IMR-90 (cell line): ENCODE data around the gene STAT5B. TPM values are rescaled to one million over a fixed set of nuclear protein-coding genes. Genes with fewer than 3 reads are reported as not detected.
A peak's percentile ranks its signal among the peaks of the same experiment; 100 is the strongest.

ENCODE experiments used
- ATAC-seq: fragments of 200-7000 bp; cut with Tn5 transposase; 2 replicates; pipeline ENCODE4 v1.9.1; 2020; ENCODE audit warnings: low read depth, mild to moderate bottlenecking, moderate library complexity
- BruUV-seq: library from RNA; stranded (reverse); fragments of 400-500 nt; replicated peaks from 2 replicates; lab custom pipeline; 2021; lab: Mats Ljungman, UMichigan
- CTCF ChIA-PET: fragments of 300-600 bp; formaldehyde crosslinking; extraction: SDS; loops from one replicate; lab custom pipeline; 2021; ENCODE audit warnings: antibody characterized with exemption; lab: Yijun Ruan, JAX
- POLR2A ChIA-PET: fragments of 300-600 bp; sonication (Branson Sonifier 250); formaldehyde crosslinking; loops from one replicate; lab custom pipeline; 2022; ENCODE audit warnings: antibody characterized with exemption; ENCODE audit not compliant: unreplicated experiment; lab: Charles Lee
- DNase-seq: peaks from one replicate; pipeline ENCODE4 v3.0.0; 2013
- H2AFZ ChIP-seq: replicated peaks from 2 replicates; pipeline ENCODE3; 2013; ENCODE audit warnings: low read length, mild to moderate bottlenecking; ENCODE audit not compliant: poor library complexity
- H2AK5ac ChIP-seq: 2 replicates; pipeline ENCODE4 v1.6.1; 2013; ENCODE audit warnings: low read depth, low read length, inconsistent platforms
- H2AK9ac ChIP-seq: replicated peaks from 2 replicates; pipeline ENCODE3; 2013; ENCODE audit warnings: mild to moderate bottlenecking, low read depth, low read length, moderate library complexity; ENCODE audit not compliant: poor library complexity
- H2BK120ac ChIP-seq: 2 replicates; pipeline ENCODE4 v1.6.1; 2013; ENCODE audit warnings: low read depth, low read length, inconsistent platforms
- H2BK15ac ChIP-seq: 3 replicates; pipeline ENCODE4 v1.6.1; 2013; ENCODE audit warnings: low read depth, low read length, inconsistent platforms
- H2BK20ac ChIP-seq: 2 replicates; pipeline ENCODE4 v1.6.1; 2013; ENCODE audit warnings: low read depth, mild to moderate bottlenecking, inconsistent platforms, low read length, moderate library complexity
- H2BK5ac ChIP-seq: 2 replicates; pipeline ENCODE4 v1.6.1; 2013; ENCODE audit warnings: mild to moderate bottlenecking, low read depth, low read length, inconsistent platforms; ENCODE audit not compliant: poor library complexity, severe bottlenecking
- H3K14ac ChIP-seq: replicated peaks from 2 replicates; pipeline ENCODE4 v1.6.1; 2013; ENCODE audit warnings: low read depth, low read length, inconsistent platforms
- H3K18ac ChIP-seq: 2 replicates; pipeline ENCODE4 v1.6.1; 2013; ENCODE audit warnings: low read depth, low read length, control low read depth
- H3K23ac ChIP-seq: 2 replicates; pipeline ENCODE4 v1.6.1; 2013; ENCODE audit warnings: low read depth, low read length, inconsistent platforms
- H3K27ac ChIP-seq: 2 replicates; pipeline ENCODE4 v1.5.1; 2013; ENCODE audit warnings: mild to moderate bottlenecking, control low read depth, low read length; ENCODE audit not compliant: insufficient read depth
- H3K27me3 ChIP-seq: 2 replicates; pipeline ENCODE4 v1.6.1; 2013; ENCODE audit warnings: low read length; ENCODE audit not compliant: control insufficient read depth, insufficient read depth
- H3K36me3 ChIP-seq: 2 replicates; pipeline ENCODE4 v1.6.1; 2013; ENCODE audit warnings: low read length, mixed read lengths; ENCODE audit not compliant: control insufficient read depth, insufficient read depth
- H3K4ac ChIP-seq: 2 replicates; pipeline ENCODE4 v1.6.1; 2013; ENCODE audit warnings: low read depth, low read length, inconsistent platforms
- H3K4me1 ChIP-seq: 2 replicates; pipeline ENCODE4 v1.6.1; 2013; ENCODE audit warnings: low read length, mixed read lengths; ENCODE audit not compliant: control insufficient read depth, insufficient read depth
- H3K4me2 ChIP-seq: 2 replicates; pipeline ENCODE4 v1.6.1; 2013; ENCODE audit warnings: low read depth, mild to moderate bottlenecking, control low read depth, low read length, moderate library complexity
- H3K4me3 ChIP-seq: 2 replicates; pipeline ENCODE4 v1.5.1; 2013; ENCODE audit warnings: low read depth, mild to moderate bottlenecking, control low read depth, low read length, moderate library complexity; ENCODE audit not compliant: insufficient read depth
- H3K56ac ChIP-seq: 2 replicates; pipeline ENCODE4 v1.6.1; 2013; ENCODE audit warnings: low read length, inconsistent platforms; ENCODE audit not compliant: insufficient read depth; ENCODE audit errors: extremely low read depth
- H3K79me1 ChIP-seq, 2 experiments: 2 replicates each; pipeline ENCODE4 v1.6.1; 2013; ENCODE audit warnings: low read length in 2 of 2, inconsistent platforms in 1 of 2, low read depth in 1 of 2
- H3K9ac ChIP-seq: 2 replicates; pipeline ENCODE4 v1.6.1; 2013; ENCODE audit warnings: low read depth, low read length, control low read depth
- H3K9me1 ChIP-seq: 2 replicates; pipeline ENCODE4 v1.6.1; 2013; ENCODE audit warnings: low read length, inconsistent platforms; ENCODE audit not compliant: insufficient read depth
- H3K9me3 ChIP-seq: 2 replicates; pipeline ENCODE4 v1.6.1; 2013; ENCODE audit warnings: low read length; ENCODE audit not compliant: control insufficient read depth, insufficient read depth
- H4K20me1 ChIP-seq: 2 replicates; pipeline ENCODE4 v1.6.1; 2013; ENCODE audit warnings: low read length, inconsistent platforms; ENCODE audit not compliant: insufficient read depth
- H4K5ac ChIP-seq: 2 replicates; pipeline ENCODE4 v1.6.1; 2013; ENCODE audit warnings: mild to moderate bottlenecking, low read depth, low read length, control low read depth
- H4K8ac ChIP-seq, 2 experiments: 2 replicates each; pipeline ENCODE4 v1.6.1; 2013; ENCODE audit warnings: low read depth in 2 of 2, low read length in 2 of 2, control low read depth in 1 of 2, inconsistent platforms in 1 of 2
- H4K91ac ChIP-seq: 2 replicates; pipeline ENCODE4 v1.6.1; 2013; ENCODE audit warnings: low read depth, low read length, inconsistent platforms; ENCODE audit not compliant: insufficient read depth
- BHLHE40 ChIP-seq: fragments of 150-350 bp; IDR thresholded peaks from 2 replicates; pipeline ENCODE4 v1.6.1; 2016; ENCODE audit warnings: mild to moderate bottlenecking, low read depth, low read length
- MAFK ChIP-seq: IDR thresholded peaks from 2 replicates; pipeline ENCODE4 v1.6.1; 2012; ENCODE audit warnings: low read depth, low read length, improper control_type of control experiment
- MAZ ChIP-seq: IDR thresholded peaks from 2 replicates; pipeline ENCODE4 v1.6.1; 2012; ENCODE audit warnings: low read depth, mild to moderate bottlenecking, low read length, improper control_type of control experiment, moderate library complexity, borderline replicate concordance
- WGBS, 2 experiments: methylation state at CpG; one replicate each; pipeline versions ENCODE4 v1.1.5 to v1.1.7; 2013; ENCODE audit warnings: missing lambda C conversion rate in 2 of 2; ENCODE audit not compliant: insufficient read length in 1 of 2; ENCODE audit errors: extremely low coverage in 2 of 2; 5-methylcytosine and 5-hydroxymethylcytosine counted together
- dilution Hi-C: fragments of 300-500 bp; cut with HindIII; formaldehyde crosslinking; loops from one replicate; pipeline ENCODE4 v1.14.3; 2018; ENCODE audit warnings: low sequenced_read_pairs; ENCODE audit not compliant: unreplicated experiment
- in situ Hi-C: fragments of 300-500 bp; cut with MboI; formaldehyde crosslinking; loops from 3 replicates; pipeline ENCODE4 v1.14.3; 2019; ENCODE audit warnings: low sequenced_read_pairs, inconsistent platforms, mixed read lengths
- intact Hi-C: fragments of 100-400 bp; cut with micrococcal nuclease; formaldehyde crosslinking; loops from 2 replicates; pipeline ENCODE4 v1.10.0; 2022
- polyA plus RNA-seq, 3 experiments: library from polyadenylated mRNA; depleted of rRNA; stranded (reverse); fragments of >200 nt; gene quantifications; 2 replicates each; pipeline ENCODE4 v1.2.3, GENCODE V29; 2012; ENCODE audit warnings: low replicate concordance in 1 of 3
- total RNA-seq: library from RNA; depleted of rRNA; stranded (reverse); fragments of >200 nt; gene quantifications from 2 replicates; pipeline ENCODE4 v1.2.3, GENCODE V29; 2012

The STAT5B gene
- total and polyA plus RNA-seq, 2 of the 4 experiments (the other 2 are of a cell fraction), result 24.4 to 29.6 TPM

- ChIA-PET CTCF (interaction anchor here (1.5 kb wide), 1 partner anchor 28 kb away, joined by 5 read pairs; no protein-coding TSS in a partner anchor), POLR2A (no interaction called here)
- Histone ChIP-seq H3K36me3 (no peaks in the 10 kb centered on the region), H2AK5ac (no peak overlapping the region), H4K20me1 (peaks cover 37% of the 10 kb centered on the region), H3K9me1 (peaks cover 3% of the 10 kb centered on the region; the same call in 1 of the 2 replicates), H3K79me1 (peaks cover 27 to 64% of the 10 kb centered on the region in 2 experiments), H4K8ac (no peak overlapping the region), H2BK15ac (no peak overlapping the region), H4K5ac (no peak overlapping the region), H3K18ac (no peak overlapping the region), H3K4me3 (no peak overlapping the region), H2BK20ac (no peak overlapping the region), H4K91ac (no peak overlapping the region), H3K4ac (no peak overlapping the region), H2BK120ac (no peak overlapping the region), H2AK9ac (no peak overlapping the region), H2BK5ac (no peak overlapping the region), H2AFZ (no peak overlapping the region), H3K27me3 (no peaks in the 10 kb centered on the region), H3K4me1 (peaks cover 2% of the 10 kb centered on the region; the same call in 1 of the 2 replicates), H3K14ac (no peak overlapping the region), H3K9me3 (peaks cover 2% of the 10 kb centered on the region; the same call in 1 of the 2 replicates), H3K4me2 (no peak overlapping the region), H3K9ac (no peak overlapping the region), H3K23ac (peak overlapping the region; percentile 3; the same call in 1 of the 2 replicates), H3K27ac (no peak overlapping the region), H3K56ac (no peak overlapping the region)
- BruUV-seq, result no TSS peak
- DNase-seq (no peak), ATAC-seq (no peak)
- dilution Hi-C loops, result no loop called here
- WGBS, 2 experiments, result no CpG with 5 or more reads among the region's 14 CpGs
- in situ Hi-C loops, result no loop called here
- intact Hi-C loops, result no loop called here
- no peak for TF ChIP-seq MAFK
- TF ChIP-seq MAZ, result no peak
- no peak for TF ChIP-seq BHLHE40
These were observed 26.3 kb downstream of the STAT5B start for GRCh38 chr17:42249681-42250446.
